NOMO-1 (cell line): ENCODE results near the gene C11orf65.
"Not testable (repeated sequence)": the region's sequence is repeated elsewhere in the genome, so short reads cannot be mapped to it uniquely, and the experiment has no call there.

ENCODE experiments used
- DNase-seq, 2 experiments: peaks; one replicate each; lab custom pipeline; 2025; ENCODE audit not compliant: unreplicated experiment in 2 of 2; lab: John Stamatoyannopoulos, UW

Gene C11orf65

GRCh38 chr11:108373505-108373904 lies 93.8 kb downstream of the C11orf65 start:
- not testable (repeated sequence) for DNase-seq

GRCh38 chr11:108370990-108371389 lies 96.3 kb downstream of the C11orf65 start:
- no peak for DNase-seq

- no peak for DNase-seq
Observed at GRCh38 chr11:108370315-108370714, 97.0 kb downstream of the C11orf65 start.

GRCh38 chr11:108369064-108369463 lies 98.3 kb downstream of the C11orf65 start:
- no peak for DNase-seq

- no peak for DNase-seq
Observed at GRCh38 chr11:108368134-108368533, 99.2 kb downstream of the C11orf65 start.

GRCh38 chr11:108364159-108364558 lies 103.2 kb downstream of the C11orf65 start:
- DNase-seq: no peak

- no peak for DNase-seq
Observed at GRCh38 chr11:108351468-108351867, 115.9 kb downstream of the C11orf65 start.

GRCh38 chr11:108346451-108346850 lies 120.9 kb downstream of the C11orf65 start:
- no peak for DNase-seq

GRCh38 chr11:108345767-108346166 lies 121.6 kb downstream of the C11orf65 start:
- DNase-seq: no peak

GRCh38 chr11:108343714-108344113 lies 123.6 kb downstream of the C11orf65 start:
- no peak for DNase-seq

- no peak for DNase-seq
Observed at GRCh38 chr11:108341654-108342053, 125.7 kb downstream of the C11orf65 start.

GRCh38 chr11:108340973-108341372 lies 126.4 kb downstream of the C11orf65 start:
- DNase-seq: no peak

GRCh38 chr11:108338750-108339149 lies 128.6 kb downstream of the C11orf65 start:
- no peak for DNase-seq

GRCh38 chr11:108333403-108333899 lies 133.9 kb downstream of the C11orf65 start:
- no peak for DNase-seq
